ENCODE results near the gene MKNK2.

DNA sequence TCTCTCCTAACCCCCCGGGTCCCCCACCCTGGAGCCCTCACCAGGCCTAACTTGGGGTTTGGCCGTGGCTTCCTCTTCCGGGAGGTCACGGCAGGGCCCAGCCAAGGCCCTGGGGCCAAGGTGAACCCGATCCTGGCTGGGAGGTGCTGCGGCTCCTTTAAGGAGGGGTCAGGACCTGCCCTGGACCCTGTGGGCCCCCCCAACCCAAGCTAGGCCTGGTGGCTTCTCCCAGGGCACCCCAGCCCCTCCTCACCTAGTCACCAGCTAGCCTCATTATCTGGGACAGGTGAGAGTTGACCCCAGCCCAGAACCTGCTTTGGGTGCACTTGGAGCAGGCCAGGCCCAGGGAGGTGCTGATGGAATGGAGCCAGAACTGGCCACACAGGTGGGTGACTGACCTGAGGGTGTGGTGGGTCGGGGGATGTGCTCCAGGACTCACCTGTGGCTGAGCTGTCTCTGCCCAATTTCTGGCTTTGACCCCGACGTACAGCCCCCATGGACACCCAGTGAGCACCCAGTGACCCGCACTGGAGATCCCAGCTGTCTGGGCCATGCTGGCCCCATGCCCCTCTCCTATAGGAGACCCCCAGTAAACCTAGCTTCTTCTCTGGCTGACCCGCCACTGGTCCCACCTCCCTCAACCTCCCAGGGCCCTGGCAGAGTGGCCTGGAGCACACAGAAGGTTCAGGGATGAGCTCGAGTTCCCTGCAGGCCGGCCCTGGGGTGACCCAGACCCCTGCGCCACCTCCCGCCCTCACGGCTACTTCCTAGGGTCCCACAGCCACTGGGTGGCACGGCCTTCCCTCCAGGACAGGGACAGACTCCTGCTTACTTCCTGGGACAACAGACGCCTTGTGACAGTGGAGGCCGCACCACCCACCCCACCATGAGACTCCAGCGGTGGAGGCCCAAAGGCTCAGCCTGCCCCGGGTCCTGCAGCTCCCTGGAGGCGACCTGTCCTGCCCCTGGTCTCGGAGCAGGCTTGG lies 6.7 kb upstream of the MKNK2 start:
- TF ChIP-seq POLR2A (IDR thresholded peaks at IDR 0.05; ENCODE audit: extremely low read depth, insufficient read length) (no peak), CTCF (IDR thresholded peaks at IDR 0.05; ENCODE audit: low read depth, low read length) (no peak), MAX (IDR thresholded peaks at IDR 0.05; ENCODE audit: low read depth, low read length) (no peak)

Measured in NB4 (cell line).